SU-DHL-6 (cell line): Measurements from ENCODE around the gene RNF168.

Experiments used
- H2AFZ ChIP-seq: fragments of 200-600 bp; sonication (generic); 2 replicates; pipeline ENCODE4 v1.6.1; 2014; ENCODE audit warnings: low read depth, mild to moderate bottlenecking, moderate library complexity, mixed read lengths, antibody characterized with exemption, low read length; ENCODE audit not compliant: severe bottlenecking
- H3F3A ChIP-seq: fragments of 200-600 bp; shearing (Covaris generic); 2 replicates; pipeline ENCODE4 v1.6.0; 2016; ENCODE audit warnings: antibody characterized with exemption, mild to moderate bottlenecking; ENCODE audit not compliant: insufficient read depth
- H3K27ac ChIP-seq: fragments of 200-600 bp; sonication (generic); 2 replicates; pipeline ENCODE4 v1.5.1; 2016; ENCODE audit warnings: low read depth, mild to moderate bottlenecking, low read length, moderate library complexity, mixed read lengths
- H3K27me3 ChIP-seq: fragments of 200-600 bp; sonication (generic), shearing (Covaris generic); 2 replicates; pipeline ENCODE4 v1.6.0; 2014; ENCODE audit warnings: mild to moderate bottlenecking, low read length
- H3K36me3 ChIP-seq: fragments of 200-600 bp; sonication (generic); 2 replicates; pipeline ENCODE4 v1.6.1; 2014; ENCODE audit warnings: mild to moderate bottlenecking, low read length, mixed read lengths
- H3K4me2 ChIP-seq: fragments of 300-600, 200-600 bp; shearing (Covaris generic), sonication (generic); 2 replicates; pipeline ENCODE4 v1.6.0; 2014; ENCODE audit warnings: low read length, low read depth, mild to moderate bottlenecking; ENCODE audit not compliant: poor library complexity, severe bottlenecking
- H3K4me3 ChIP-seq: fragments of 200-600 bp; sonication (generic); 2 replicates; pipeline ENCODE4 v1.5.1; 2014; ENCODE audit warnings: antibody characterized with exemption, low read length, mild to moderate bottlenecking, mixed read lengths; ENCODE audit not compliant: insufficient read depth, poor library complexity, severe bottlenecking
- H3K79me2 ChIP-seq: fragments of 200-600 bp; sonication (generic); 2 replicates; pipeline ENCODE4 v1.6.1; 2014; ENCODE audit warnings: mild to moderate bottlenecking, low read length, moderate library complexity; ENCODE audit not compliant: insufficient read depth
- H3K9ac ChIP-seq: fragments of 200-600 bp; sonication (generic); 2 replicates; pipeline ENCODE4 v1.7.0; 2014; ENCODE audit warnings: mild to moderate bottlenecking, low read length
- H3K9me2 ChIP-seq: fragments of 200-600 bp; sonication (generic); replicated peaks from 2 replicates; pipeline ENCODE4 v1.6.1; 2014; ENCODE audit warnings: low read length; ENCODE audit not compliant: insufficient read depth
- H3K9me3 ChIP-seq: fragments of 200-600 bp; sonication (generic); 2 replicates; pipeline ENCODE4 v1.6.1; 2014; ENCODE audit warnings: low read length, mixed read lengths; ENCODE audit not compliant: insufficient read depth
- H4K20me1 ChIP-seq: fragments of 200-600 bp; sonication (generic); 2 replicates; pipeline ENCODE4 v1.6.1; 2014; ENCODE audit warnings: low read depth, mild to moderate bottlenecking, antibody characterized with exemption, low read length, moderate library complexity, mixed read lengths
- EZH2phosphoT487 ChIP-seq: fragments of 200-600 bp; sonication (generic), shearing (Covaris generic); conservative IDR thresholded peaks from 2 replicates; pipeline ENCODE4 v1.6.1; 2018; ENCODE audit warnings: mild to moderate bottlenecking, antibody characterized with exemption, low read length, moderate library complexity, mixed read lengths
- TF ChIP-seq, protein P1 (sequence below): fragments of 200-600 bp; sonication (generic); IDR thresholded peaks from one replicate; pipeline ENCODE4 v1.5.1; 2017; ENCODE audit warnings: antibody characterized with exemption, mild to moderate bottlenecking, low read length, moderate library complexity; ENCODE audit not compliant: insufficient read depth, poor library complexity, severe bottlenecking

The RNF168 gene

DNA sequence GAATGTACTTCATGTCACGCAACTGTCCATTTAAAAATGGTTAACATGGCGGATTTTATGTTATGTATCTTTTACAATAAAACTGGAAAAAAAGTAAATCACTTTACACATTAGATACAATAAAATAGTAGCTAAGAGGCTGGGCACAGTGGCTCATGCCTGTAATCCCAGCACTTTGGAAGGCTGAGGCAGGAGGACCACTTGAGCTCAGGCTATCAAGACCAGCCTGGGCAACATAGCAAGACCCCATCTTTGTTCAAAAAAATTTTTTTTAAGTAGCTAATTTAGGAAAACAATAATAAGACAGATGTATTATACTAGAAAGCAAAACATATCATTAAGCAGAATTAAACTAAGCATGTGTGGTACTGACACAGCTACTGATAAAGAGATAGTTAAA, 11.5 kb downstream of the RNF168 start:
- no peak overlapping the region for H3K9ac ChIP-seq
- H3K4me3 ChIP-seq = no peak overlapping the region
- no peaks in the 10 kb centered on the region for H3K9me3 ChIP-seq
- H3K36me3 ChIP-seq = peaks cover 20% of the 10 kb centered on the region; the same call in 1 of the 2 replicates
- peaks cover 31% of the 10 kb centered on the region for H4K20me1 ChIP-seq
- no peak for TF ChIP-seq EZH2phosphoT487
- TF ChIP-seq, protein P1, sequence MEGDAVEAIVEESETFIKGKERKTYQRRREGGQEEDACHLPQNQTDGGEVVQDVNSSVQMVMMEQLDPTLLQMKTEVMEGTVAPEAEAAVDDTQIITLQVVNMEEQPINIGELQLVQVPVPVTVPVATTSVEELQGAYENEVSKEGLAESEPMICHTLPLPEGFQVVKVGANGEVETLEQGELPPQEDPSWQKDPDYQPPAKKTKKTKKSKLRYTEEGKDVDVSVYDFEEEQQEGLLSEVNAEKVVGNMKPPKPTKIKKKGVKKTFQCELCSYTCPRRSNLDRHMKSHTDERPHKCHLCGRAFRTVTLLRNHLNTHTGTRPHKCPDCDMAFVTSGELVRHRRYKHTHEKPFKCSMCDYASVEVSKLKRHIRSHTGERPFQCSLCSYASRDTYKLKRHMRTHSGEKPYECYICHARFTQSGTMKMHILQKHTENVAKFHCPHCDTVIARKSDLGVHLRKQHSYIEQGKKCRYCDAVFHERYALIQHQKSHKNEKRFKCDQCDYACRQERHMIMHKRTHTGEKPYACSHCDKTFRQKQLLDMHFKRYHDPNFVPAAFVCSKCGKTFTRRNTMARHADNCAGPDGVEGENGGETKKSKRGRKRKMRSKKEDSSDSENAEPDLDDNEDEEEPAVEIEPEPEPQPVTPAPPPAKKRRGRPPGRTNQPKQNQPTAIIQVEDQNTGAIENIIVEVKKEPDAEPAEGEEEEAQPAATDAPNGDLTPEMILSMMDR = no peak
- no peak overlapping the region for H2AFZ ChIP-seq
- H3K27ac ChIP-seq = no peak overlapping the region
- no peaks in the 10 kb centered on the region; the same call in 1 of the 2 replicates for H3F3A ChIP-seq
- no peaks in the 10 kb centered on the region for H3K27me3 ChIP-seq
- no peak overlapping the region for H3K4me2 ChIP-seq
- peaks cover 98% of the 10 kb centered on the region for H3K79me2 ChIP-seq
- H3K9me2 ChIP-seq = no peaks in the 10 kb centered on the region

DNA sequence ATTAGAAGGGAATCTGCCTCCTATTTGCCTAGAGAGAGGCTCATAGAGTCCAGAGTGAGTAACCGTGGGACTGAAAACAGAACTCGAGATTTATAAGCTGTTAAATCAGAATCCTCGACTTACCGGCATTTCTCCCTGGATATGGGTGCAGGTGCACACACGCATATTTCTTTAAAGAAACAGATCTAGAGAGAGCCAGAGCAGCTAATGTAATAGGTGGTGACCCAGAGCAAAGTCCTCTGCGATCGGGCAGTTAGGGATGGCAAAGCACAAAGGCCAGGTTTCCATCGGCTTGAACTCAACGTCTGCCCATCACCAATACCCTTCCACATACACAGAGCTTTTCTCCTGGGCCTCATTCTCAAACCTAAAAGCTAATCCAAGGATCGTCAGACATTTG, 13.8 kb downstream of the RNF168 start:
- Histone ChIP-seq H2AFZ (no peak overlapping the region), H3K9me3 (no peaks in the 10 kb centered on the region), H3K4me2 (no peak overlapping the region), H3K36me3 (peaks cover 28% of the 10 kb centered on the region), H3K4me3 (no peak overlapping the region), H3K79me2 (peaks cover 85% of the 10 kb centered on the region), H3K9ac (no peak overlapping the region), H3F3A (no peaks in the 10 kb centered on the region; the same call in 1 of the 2 replicates), H4K20me1 (peaks cover 31% of the 10 kb centered on the region), H3K27me3 (no peaks in the 10 kb centered on the region), H3K9me2 (no peaks in the 10 kb centered on the region), H3K27ac (no peak overlapping the region)
- TF ChIP-seq, protein P1 = no peak
- TF ChIP-seq EZH2phosphoT487 = no peak

DNA sequence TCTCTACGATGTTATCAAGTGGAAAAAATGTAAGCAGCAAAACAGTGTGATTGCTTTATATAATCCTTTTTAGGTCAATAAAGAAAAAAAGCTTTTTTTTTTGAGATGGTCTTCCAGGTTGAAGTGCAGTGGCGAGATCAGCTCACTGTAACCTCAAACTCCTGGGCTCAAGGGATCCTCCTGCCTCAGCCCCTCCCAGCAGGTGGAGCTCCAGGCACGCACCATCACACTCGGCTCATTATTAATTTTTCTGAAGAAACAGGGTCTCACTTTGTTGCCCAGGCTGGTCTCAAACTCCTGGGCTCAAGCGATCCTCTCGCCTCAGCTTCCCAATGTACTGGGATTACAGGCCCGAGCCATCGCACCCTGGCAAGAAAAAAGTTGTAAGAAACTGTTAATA, 17.3 kb downstream of the RNF168 start:
- H3K79me2 ChIP-seq = peaks cover 51% of the 10 kb centered on the region

More for the DNA sequence above, 17.3 kb downstream of the RNF168 start:
- peaks cover 54% of the 10 kb centered on the region for H3K36me3 ChIP-seq
- H3K9ac ChIP-seq = no peak overlapping the region
- H3K9me2 ChIP-seq = no peaks in the 10 kb centered on the region
- H2AFZ ChIP-seq = no peak overlapping the region
- H4K20me1 ChIP-seq = peaks cover 15% of the 10 kb centered on the region
- no peaks in the 10 kb centered on the region for H3K27me3 ChIP-seq
- TF ChIP-seq EZH2phosphoT487 = no peak
- TF ChIP-seq, protein P1 = peak; percentile 21
- H3K9me3 ChIP-seq = no peaks in the 10 kb centered on the region
- H3K4me3 ChIP-seq = no peak overlapping the region
- no peaks in the 10 kb centered on the region; the same call in 1 of the 2 replicates for H3F3A ChIP-seq
- H3K27ac ChIP-seq = no peak overlapping the region
- H3K4me2 ChIP-seq = no peak overlapping the region
